NCI-H524 (cell line): ENCODE data around the gene FRMD4A.

Source experiments
- DNase-seq, 2 experiments: peaks; one replicate each; lab custom pipeline; 2025; lab: John Stamatoyannopoulos, UW

FRMD4A gene

GRCh38 chr10:13704964-13705363, 625.8 kb downstream of the FRMD4A start:
- no peak for DNase-seq

- DNase-seq, result no peak
These were observed 626.7 kb downstream of the FRMD4A start for GRCh38 chr10:13703997-13704536.

- DNase-seq, result no peak
These were observed 627.5 kb downstream of the FRMD4A start for GRCh38 chr10:13703101-13703818.

GRCh38 chr10:13701157-13701919, 629.4 kb downstream of the FRMD4A start:
- DNase-seq, result no peak

- no peak for DNase-seq
These were observed 630.1 kb downstream of the FRMD4A start for GRCh38 chr10:13700473-13701144.

GRCh38 chr10:13699216-13699615, 631.5 kb downstream of the FRMD4A start:
- DNase-seq, result no peak

GRCh38 chr10:13698217-13698616, 632.5 kb downstream of the FRMD4A start:
- DNase-seq, result no peak

- DNase-seq, result no peak
These were observed 634.7 kb downstream of the FRMD4A start for GRCh38 chr10:13696071-13696470.

- no peak for DNase-seq
These were observed 635.1 kb downstream of the FRMD4A start for GRCh38 chr10:13695588-13695987.

GRCh38 chr10:13693783-13694700, 636.7 kb downstream of the FRMD4A start:
- DNase-seq, result no peak

- DNase-seq, result no peak
These were observed 640.4 kb downstream of the FRMD4A start for GRCh38 chr10:13690281-13690825.

GRCh38 chr10:13686331-13686752, 644.4 kb downstream of the FRMD4A start:
- no peak for DNase-seq

GRCh38 chr10:13685885-13686284, 644.8 kb downstream of the FRMD4A start:
- no peak for DNase-seq

- DNase-seq, result no peak
These were observed 645.8 kb downstream of the FRMD4A start for GRCh38 chr10:13684806-13685482.

- no peak for DNase-seq
These were observed 646.4 kb downstream of the FRMD4A start for GRCh38 chr10:13684252-13684791.

- DNase-seq, result no peak
These were observed 647.7 kb downstream of the FRMD4A start for GRCh38 chr10:13683017-13683416.

- DNase-seq, result no peak
These were observed 648.8 kb downstream of the FRMD4A start for GRCh38 chr10:13681960-13682359.

- DNase-seq, result no peak
These were observed 649.2 kb downstream of the FRMD4A start for GRCh38 chr10:13681528-13681927.

GRCh38 chr10:13681095-13681494, 649.6 kb downstream of the FRMD4A start:
- no peak for DNase-seq

- DNase-seq, result no peak
These were observed 652.5 kb downstream of the FRMD4A start for GRCh38 chr10:13678101-13678843.
